ENCODE data around the gene OGFOD1.
A peak's percentile ranks its signal among the peaks of the same experiment; 100 is the strongest.

Gene OGFOD1

GRCh38 chr16:56415875-56416274, 35.5 kb upstream of the OGFOD1 start:
- peak overlapping the region; percentile 16 to 82 (median 47); a peak in 20 of 22 replicates for H3K4me2 ChIP-seq
- no peaks in the 10 kb centered on the region for H3K27me3 ChIP-seq
- H3K36me3 ChIP-seq = peaks cover 30 to 53% (median 36%) of the 10 kb centered on the region in 11 experiments
- TF ChIP-seq Cebpa-rat (IDR thresholded peaks at IDR 0.05) = no peak
- peaks cover 12 to 43% (median 17%) of the 10 kb centered on the region in 10 experiments; a peak in 18 of 20 replicates for H3K4me1 ChIP-seq
- H4K20me1 ChIP-seq = peaks cover 34 to 85% (median 55%) of the 10 kb centered on the region in 11 experiments; a peak in 20 of 22 replicates
- H3K4me3 ChIP-seq = no peak overlapping the region
- H3K27ac ChIP-seq = peak overlapping the region in 5 of 11 experiments; percentile 14 to 41 (median 33); a peak in 5 of 22 replicates
- H3K9me3 ChIP-seq (replicated peaks in 1 of 11) = no peaks in the 10 kb centered on the region
- no peak overlapping the region; a peak in 2 of 22 replicates for H3K9ac ChIP-seq

GRCh38 chr16:56417138-56417537, 34.2 kb upstream of the OGFOD1 start:
- Histone ChIP-seq H3K4me3 (no peak overlapping the region), H3K9ac (no peak overlapping the region), H3K4me1 (peaks cover 21 to 56% (median 29%) of the 10 kb centered on the region in 10 experiments; a peak in 19 of 20 replicates), H4K20me1 (peaks cover 40 to 93% (median 68%) of the 10 kb centered on the region in 11 experiments; a peak in 20 of 22 replicates), H3K36me3 (peaks cover 17 to 40% (median 23%) of the 10 kb centered on the region in 11 experiments; a peak in 21 of 22 replicates), H3K9me3 (replicated peaks in 1 of 11) (no peaks in the 10 kb centered on the region), H3K27ac (no peak overlapping the region), H3K4me2 (peak overlapping the region in 2 of 11 experiments; percentile 47 to 82; a peak in 3 of 22 replicates), H3K27me3 (no peaks in the 10 kb centered on the region)
- no peak for TF ChIP-seq Cebpa-rat (IDR thresholded peaks at IDR 0.05)

GRCh38 chr16:56419740-56420548, 31.4 kb upstream of the OGFOD1 start:
- no peak overlapping the region for H3K4me2 ChIP-seq

GRCh38 chr16:56420613-56421012, 30.7 kb upstream of the OGFOD1 start:
- no peaks in the 10 kb centered on the region for H3K9me3 ChIP-seq (replicated peaks in 1 of 11)
- peak overlapping the region in 3 of 11 experiments; percentile 5 to 97 (median 97); a peak in 3 of 22 replicates for H3K4me2 ChIP-seq
- TF ChIP-seq Cebpa-rat (IDR thresholded peaks at IDR 0.05) = no peak
- H3K27ac ChIP-seq = no peak overlapping the region
- H3K27me3 ChIP-seq = no peaks in the 10 kb centered on the region
- H3K4me3 ChIP-seq = no peak overlapping the region
- H3K4me1 ChIP-seq = peaks cover 37 to 68% (median 45%) of the 10 kb centered on the region in 10 experiments
- H3K9ac ChIP-seq = peak overlapping the region in 1 of 11 experiments; percentile 2; a peak in 1 of 22 replicates
- peaks cover 34 to 88% (median 68%) of the 10 kb centered on the region in 11 experiments; a peak in 20 of 22 replicates for H4K20me1 ChIP-seq
- H3K36me3 ChIP-seq = peaks cover 0 to 17% (median 0%) of the 10 kb centered on the region in 11 experiments; a peak in 4 of 22 replicates

More at GRCh38 chr16:56419740-56420548, 31.4 kb upstream of the OGFOD1 start:
- no peak overlapping the region for H3K27ac ChIP-seq
- H4K20me1 ChIP-seq = peaks cover 35 to 94% (median 75%) of the 10 kb centered on the region in 11 experiments; a peak in 20 of 22 replicates
- peaks cover 0 to 17% (median 0%) of the 10 kb centered on the region in 11 experiments; a peak in 4 of 22 replicates for H3K36me3 ChIP-seq
- H3K9me3 ChIP-seq (replicated peaks in 1 of 11) = no peaks in the 10 kb centered on the region
- no peaks in the 10 kb centered on the region for H3K27me3 ChIP-seq
- TF ChIP-seq Cebpa-rat (IDR thresholded peaks at IDR 0.05) = no peak
- no peak overlapping the region for H3K9ac ChIP-seq
- H3K4me3 ChIP-seq = no peak overlapping the region
- H3K4me1 ChIP-seq = peaks cover 42 to 75% (median 47%) of the 10 kb centered on the region in 10 experiments

GRCh38 chr16:56421313-56421712, 30.0 kb upstream of the OGFOD1 start:
- no peak overlapping the region for H3K27ac ChIP-seq

GRCh38 chr16:56421976-56422669, 29.2 kb upstream of the OGFOD1 start:
- H4K20me1 ChIP-seq = peaks cover 26 to 72% (median 56%) of the 10 kb centered on the region in 11 experiments; a peak in 20 of 22 replicates
- H3K9ac ChIP-seq = no peak overlapping the region
- peak overlapping the region in 7 of 11 experiments; percentile 19 to 95 (median 92); a peak in 12 of 22 replicates for H3K27ac ChIP-seq
- no peak overlapping the region for H3K4me3 ChIP-seq
- peak overlapping the region; percentile 88 to 98 (median 96) for H3K4me2 ChIP-seq
- H3K4me1 ChIP-seq = peaks cover 31 to 53% (median 39%) of the 10 kb centered on the region in 10 experiments
- H3K27me3 ChIP-seq = no peaks in the 10 kb centered on the region
- H3K36me3 ChIP-seq = peaks cover 0 to 15% (median 0%) of the 10 kb centered on the region in 11 experiments; a peak in 4 of 22 replicates
- no peaks in the 10 kb centered on the region for H3K9me3 ChIP-seq (replicated peaks in 1 of 11)
- TF ChIP-seq Cebpa-rat (IDR thresholded peaks at IDR 0.05) = no peak

More at GRCh38 chr16:56421313-56421712, 30.0 kb upstream of the OGFOD1 start:
- Histone ChIP-seq H3K4me3 (no peak overlapping the region), H3K4me1 (peaks cover 35 to 61% (median 43%) of the 10 kb centered on the region in 10 experiments), H3K9ac (peak overlapping the region in 1 of 11 experiments; percentile 2; a peak in 1 of 22 replicates), H3K27me3 (no peaks in the 10 kb centered on the region), H4K20me1 (peaks cover 31 to 81% (median 63%) of the 10 kb centered on the region in 11 experiments; a peak in 20 of 22 replicates), H3K36me3 (peaks cover 0 to 17% (median 0%) of the 10 kb centered on the region in 11 experiments; a peak in 4 of 22 replicates), H3K9me3 (replicated peaks in 1 of 11) (no peaks in the 10 kb centered on the region), H3K4me2 (peak overlapping the region in 7 of 11 experiments; percentile 88 to 97 (median 91); a peak in 12 of 22 replicates)
- no peak for TF ChIP-seq Cebpa-rat (IDR thresholded peaks at IDR 0.05)

GRCh38 chr16:56422896-56423441, 28.4 kb upstream of the OGFOD1 start:
- Histone ChIP-seq H4K20me1 (peaks cover 24 to 64% (median 50%) of the 10 kb centered on the region in 11 experiments; a peak in 20 of 22 replicates), H3K9me3 (replicated peaks in 1 of 11) (no peaks in the 10 kb centered on the region), H3K9ac (peak overlapping the region; percentile 15 to 98 (median 94); a peak in 18 of 22 replicates), H3K27ac (peak overlapping the region in 10 of 11 experiments; percentile 19 to 95 (median 90); a peak in 19 of 22 replicates), H3K4me2 (peak overlapping the region; percentile 88 to 98 (median 96)), H3K4me1 (peaks cover 31 to 52% (median 38%) of the 10 kb centered on the region in 10 experiments), H3K4me3 (peak overlapping the region in 7 of 10 experiments; percentile 77 to 98 (median 97); a peak in 9 of 20 replicates), H3K27me3 (no peaks in the 10 kb centered on the region), H3K36me3 (peaks cover 0 to 6% (median 1%) of the 10 kb centered on the region in 11 experiments; a peak in 3 of 22 replicates)
- TF ChIP-seq Cebpa-rat (IDR thresholded peaks at IDR 0.05) = no peak
